GM18502 (cell line): ENCODE results near the gene GHRH.

Source experiments
- ATAC-seq: cut with Tn5 transposase; IDR thresholded peaks from one replicate; pipeline ENCODE4 v1.9.1; 2021; ENCODE audit warnings: mild to moderate bottlenecking; ENCODE audit not compliant: unreplicated experiment, poor library complexity

GHRH gene

GRCh38 chr20:37219751-37220668 lies 41.6 kb downstream of the GHRH start:
- ATAC-seq, result no peak

- ATAC-seq, result no peak
Measured at GRCh38 chr20:37218976-37219375, 42.6 kb downstream of the GHRH start.

GRCh38 chr20:37218441-37218840 lies 43.2 kb downstream of the GHRH start:
- no peak for ATAC-seq

- no peak for ATAC-seq
Measured at GRCh38 chr20:37209661-37210314, 51.8 kb downstream of the GHRH start.

GRCh38 chr20:37209193-37209592 lies 52.4 kb downstream of the GHRH start:
- ATAC-seq, result no peak

- no peak for ATAC-seq
Measured at GRCh38 chr20:37207171-37207570, 54.4 kb downstream of the GHRH start.

- ATAC-seq, result no peak
Measured at GRCh38 chr20:37205794-37206193, 55.8 kb downstream of the GHRH start.

GRCh38 chr20:37205130-37205529 lies 56.5 kb downstream of the GHRH start:
- ATAC-seq, result no peak

- ATAC-seq, result no peak
Measured at GRCh38 chr20:37204056-37204455, 57.6 kb downstream of the GHRH start.

GRCh38 chr20:37202267-37202943 lies 59.2 kb downstream of the GHRH start:
- no peak for ATAC-seq

- no peak for ATAC-seq
Measured at GRCh38 chr20:37201827-37202162, 59.8 kb downstream of the GHRH start.
